HepG2 (cell line): ENCODE measurements around the gene TMEM217. TPM values are rescaled to one million over a fixed set of nuclear protein-coding genes. Genes with fewer than 3 reads are reported as not detected.

Source experiments
- ARNTL ChIP-seq: sonication (generic); formaldehyde crosslinking; IDR thresholded peaks from 2 replicates; pipeline ENCODE4 v1.4.0; 2020; ENCODE audit warnings: mild to moderate bottlenecking, missing genetic modification reagents
- CAMTA2 ChIP-seq: sonication (generic); formaldehyde crosslinking; IDR thresholded peaks from 2 replicates; pipeline ENCODE4 v1.4.0; 2020; ENCODE audit warnings: mild to moderate bottlenecking, missing genetic modification reagents, borderline replicate concordance
- EEA1 ChIP-seq: sonication (generic); formaldehyde crosslinking; IDR thresholded peaks from 2 replicates; pipeline ENCODE4 v1.5.1; 2020; ENCODE audit warnings: mild to moderate bottlenecking, missing genetic modification reagents, borderline replicate concordance
- EP300 ChIP-seq, 3 experiments: sonication (generic) in 1 of 3; formaldehyde crosslinking in 1 of 3; IDR thresholded peaks; 2 replicates each; pipeline versions ENCODE4 v1.5.1 to v1.6.1; 2011 to 2020; ENCODE audit warnings: low read depth in 2 of 3, low read length in 2 of 3, borderline replicate concordance in 1 of 3, improper control_type of control experiment in 1 of 3, mild to moderate bottlenecking in 1 of 3, missing genetic modification reagents in 1 of 3, moderate library complexity in 1 of 3
- ISX ChIP-seq: sonication (generic); formaldehyde crosslinking; conservative IDR thresholded peaks from 2 replicates; pipeline ENCODE4 v1.5.0; 2020; ENCODE audit warnings: missing genetic modification reagents
- KDM6A ChIP-seq: IDR thresholded peaks from 2 replicates; pipeline ENCODE4 v1.6.1; 2016; ENCODE audit warnings: low read depth
- MBNL3 ChIP-seq: fragments of 250-450 bp; sonication (Bioruptor Pico); conservative IDR thresholded peaks from 2 replicates; pipeline ENCODE4 v1.8.0; 2022; ENCODE audit warnings: mild to moderate bottlenecking, inconsistent platforms
- NFIB ChIP-seq: sonication (generic); formaldehyde crosslinking; IDR thresholded peaks from 2 replicates; pipeline ENCODE4 v1.9.0; 2021; ENCODE audit warnings: missing genetic modification reagents, mild to moderate bottlenecking, borderline replicate concordance
- PCBP2 ChIP-seq: fragments of 200-400 bp; formaldehyde crosslinking; optimal IDR thresholded peaks from 2 replicates; pipeline ENCODE3; 2018; ENCODE audit warnings: low read length, low read depth; ENCODE audit not compliant: poor library complexity, severe bottlenecking
- RAD51 ChIP-seq: fragments of 450-650 bp; IDR thresholded peaks from 2 replicates; pipeline ENCODE4 v1.6.1; 2016; ENCODE audit warnings: borderline replicate concordance
- SOX13 ChIP-seq, 3 experiments: fragments of 450-650 bp in 1 of 3; sonication (generic) in 1 of 3; formaldehyde crosslinking in 1 of 3; IDR thresholded peaks in 2 of 3; conservative IDR thresholded peaks in 1 of 3; 2 replicates each; pipeline versions ENCODE4 v1.5.0 to v1.6.1; 2016 to 2020; ENCODE audit warnings: antibody characterized with exemption in 1 of 3, mild to moderate bottlenecking in 1 of 3, missing compliant biosample characterization in 1 of 3, missing genetic modification reagents in 1 of 3, moderate library complexity in 1 of 3
- SOX6 ChIP-seq, 2 experiments: fragments of 450-650 bp in 1 of 2; sonication (generic) in 1 of 2; formaldehyde crosslinking in 1 of 2; IDR thresholded peaks; 2 replicates each; pipeline versions ENCODE4 v1.4.0 to v1.6.1; 2017 to 2020; ENCODE audit warnings: antibody characterized with exemption in 1 of 2, mild to moderate bottlenecking in 1 of 2, missing genetic modification reagents in 1 of 2
- STAG1 ChIP-seq: sonication (generic); formaldehyde crosslinking; IDR thresholded peaks from 2 replicates; pipeline ENCODE4 v1.4.0; 2020; ENCODE audit warnings: missing genetic modification reagents
- TOPORS ChIP-seq: sonication (generic); formaldehyde crosslinking; IDR thresholded peaks from 2 replicates; pipeline ENCODE4 v1.8.0; 2023; ENCODE audit warnings: mild to moderate bottlenecking, missing genetic modification reagents
- XRCC5 ChIP-seq: fragments of 200-400 bp; formaldehyde crosslinking; optimal IDR thresholded peaks from 2 replicates; pipeline ENCODE3; 2017; ENCODE audit warnings: mild to moderate bottlenecking, low read length
- ZFX ChIP-seq: sonication (generic); formaldehyde crosslinking; IDR thresholded peaks from 2 replicates; pipeline ENCODE4 v1.4.0; 2020; ENCODE audit warnings: mild to moderate bottlenecking, low read depth, missing genetic modification reagents, moderate library complexity
- ZNF124 ChIP-seq: sonication (generic); formaldehyde crosslinking; IDR thresholded peaks from 2 replicates; pipeline ENCODE4 v1.4.0; 2020; ENCODE audit warnings: missing genetic modification reagents
- ZNF432 ChIP-seq: sonication (generic); formaldehyde crosslinking; IDR thresholded peaks from 2 replicates; pipeline ENCODE4 v1.5.0; 2020; ENCODE audit warnings: missing genetic modification reagents, mild to moderate bottlenecking, borderline replicate concordance
- polyA plus RNA-seq, 8 experiments: library from polyadenylated mRNA; depleted of rRNA in 3 of 8; stranded (reverse) in 7 of 8; unstranded in 1 of 8; fragments of >200 nt; fragmentation: Illumina TruSeq in 4 of 8; extraction: Trizol in 4 of 8; gene quantifications; 2 replicates each; pipeline versions ENCODE4 v1.2.1 to v1.2.3, GENCODE V29; 2011 to 2016; ENCODE audit warnings: low read depth in 4 of 8, missing spikeins in 1 of 8, mixed read lengths in 1 of 8; ENCODE audit not compliant: insufficient read depth in 1 of 8
- total RNA-seq, 5 experiments: library from RNA; depleted of rRNA; stranded (reverse); fragments of >200 nt; fragmentation: Illumina TruSeq; extraction: Trizol; gene quantifications; 2 replicates each; pipeline ENCODE4 v1.2.3, GENCODE V29; 2016; ENCODE audit warnings: low read depth in 1 of 5
- TF ChIP-seq, protein P1 (sequence below): sonication (generic); formaldehyde crosslinking; IDR thresholded peaks from 2 replicates; pipeline ENCODE4 v1.9.0; 2021; ENCODE audit warnings: missing genetic modification reagents, borderline replicate concordance
- TF ChIP-seq, protein P2 (sequence below): sonication (generic); formaldehyde crosslinking; IDR thresholded peaks from 2 replicates; pipeline ENCODE4 v1.8.1; 2022; ENCODE audit warnings: low read depth, mild to moderate bottlenecking, missing genetic modification reagents
- TF ChIP-seq, protein P3 (sequence below): sonication (generic); formaldehyde crosslinking; IDR thresholded peaks from 2 replicates; pipeline ENCODE4 v1.5.1; 2020; ENCODE audit warnings: missing genetic modification reagents, mild to moderate bottlenecking, borderline replicate concordance

Gene TMEM217
- total and polyA plus RNA-seq, 2 of the 13 experiments (the other 11 are each of a cell fraction or from before 2014, with no cell fraction given): 2.3 to 3.4 TPM

DNA sequence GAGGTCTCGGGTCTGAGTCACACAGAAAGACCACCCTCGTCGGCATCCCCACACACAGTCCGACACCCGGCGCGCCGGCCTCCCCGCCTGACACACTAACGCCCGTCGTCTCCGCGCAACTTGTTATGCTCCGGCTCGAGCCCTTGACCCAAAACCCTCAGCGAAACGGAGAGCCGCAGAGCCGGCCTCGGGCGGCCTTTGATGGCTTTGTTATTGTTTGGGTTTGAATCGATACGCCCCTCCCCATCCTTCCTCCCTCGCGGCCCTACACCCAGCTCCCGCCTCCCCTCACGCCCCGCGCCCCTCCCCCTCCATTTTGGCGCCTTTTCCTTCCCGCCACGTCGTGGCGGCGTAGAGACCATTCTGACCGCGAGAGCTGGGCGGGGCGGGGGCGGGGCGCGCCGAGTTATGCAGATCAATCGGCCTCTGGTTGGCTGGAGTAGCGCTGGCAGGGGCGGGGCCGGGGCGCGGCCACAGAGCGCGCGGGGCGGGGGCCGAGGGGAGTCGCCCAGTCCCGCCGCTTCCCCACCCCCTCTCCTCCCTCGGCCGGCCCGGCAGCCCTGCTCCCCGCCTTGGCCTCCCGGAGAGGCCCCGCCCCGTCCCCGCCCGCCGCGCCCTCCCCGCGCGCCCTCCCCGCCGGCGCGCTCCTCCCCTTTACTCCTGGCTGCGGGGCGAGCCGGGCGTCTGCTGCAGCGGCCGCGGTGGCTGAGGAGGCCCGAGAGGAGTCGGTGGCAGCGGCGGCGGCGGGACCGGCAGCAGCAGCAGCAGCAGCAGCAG lies 88.3 kb downstream of the TMEM217 start, which contains the start of gene PIM1 (continued):
- TF ChIP-seq ISX (0 out of 2 replicates have a peak, but pooled peaks have one; percentile 29), CAMTA2 (CRISPR knock-in tag) (no peak; the same call in 1 of the 2 replicates), ARNTL (CRISPR knock-in tag) (peak; percentile 69), NFIB (CRISPR knock-in tag) (no peak), KDM6A (CRISPR knock-in tag) (peak; percentile 64), XRCC5 (no peak), EEA1 (CRISPR knock-in tag) (no peak), TOPORS (CRISPR knock-in tag) (no peak), MBNL3 (CRISPR knock-in tag) (no peak), PCBP2 (no peak), SOX13 (IDR thresholded peaks at IDR 0.05) (peak; percentile 92), SOX13 (CRISPR knock-in tag; conservative IDR thresholded peaks at IDR 0.05 in 1 of 2, IDR thresholded peaks at IDR 0.05 in 1 of 2) (peak in 1 of 2 experiments; percentile 96; a peak in 2 of 4 replicates), RAD51 (no peak), EP300 (IDR thresholded peaks at IDR 0.05; ENCODE audit: low read depth in 2 of 2, low read length in 2 of 2) (peak; percentile 56 to 95; a peak in 3 of 4 replicates), EP300 (CRISPR knock-in tag; IDR thresholded peaks at IDR 0.05; ENCODE audit: borderline replicate concordance) (peak; percentile 83), ZFX (CRISPR knock-in tag) (peak; percentile 61; the same call in 1 of the 2 replicates), STAG1 (peak; percentile 51), SOX6 (IDR thresholded peaks at IDR 0.05) (no peak), SOX6 (CRISPR knock-in tag; IDR thresholded peaks at IDR 0.05) (peak; percentile 99), ZNF432 (no peak), ZNF124 (CRISPR knock-in tag) (no peak; the same call in 1 of the 2 replicates)
- TF ChIP-seq, protein P1, sequence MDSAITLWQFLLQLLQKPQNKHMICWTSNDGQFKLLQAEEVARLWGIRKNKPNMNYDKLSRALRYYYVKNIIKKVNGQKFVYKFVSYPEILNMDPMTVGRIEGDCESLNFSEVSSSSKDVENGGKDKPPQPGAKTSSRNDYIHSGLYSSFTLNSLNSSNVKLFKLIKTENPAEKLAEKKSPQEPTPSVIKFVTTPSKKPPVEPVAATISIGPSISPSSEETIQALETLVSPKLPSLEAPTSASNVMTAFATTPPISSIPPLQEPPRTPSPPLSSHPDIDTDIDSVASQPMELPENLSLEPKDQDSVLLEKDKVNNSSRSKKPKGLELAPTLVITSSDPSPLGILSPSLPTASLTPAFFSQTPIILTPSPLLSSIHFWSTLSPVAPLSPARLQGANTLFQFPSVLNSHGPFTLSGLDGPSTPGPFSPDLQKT: no peak
- TF ChIP-seq, protein P2, sequence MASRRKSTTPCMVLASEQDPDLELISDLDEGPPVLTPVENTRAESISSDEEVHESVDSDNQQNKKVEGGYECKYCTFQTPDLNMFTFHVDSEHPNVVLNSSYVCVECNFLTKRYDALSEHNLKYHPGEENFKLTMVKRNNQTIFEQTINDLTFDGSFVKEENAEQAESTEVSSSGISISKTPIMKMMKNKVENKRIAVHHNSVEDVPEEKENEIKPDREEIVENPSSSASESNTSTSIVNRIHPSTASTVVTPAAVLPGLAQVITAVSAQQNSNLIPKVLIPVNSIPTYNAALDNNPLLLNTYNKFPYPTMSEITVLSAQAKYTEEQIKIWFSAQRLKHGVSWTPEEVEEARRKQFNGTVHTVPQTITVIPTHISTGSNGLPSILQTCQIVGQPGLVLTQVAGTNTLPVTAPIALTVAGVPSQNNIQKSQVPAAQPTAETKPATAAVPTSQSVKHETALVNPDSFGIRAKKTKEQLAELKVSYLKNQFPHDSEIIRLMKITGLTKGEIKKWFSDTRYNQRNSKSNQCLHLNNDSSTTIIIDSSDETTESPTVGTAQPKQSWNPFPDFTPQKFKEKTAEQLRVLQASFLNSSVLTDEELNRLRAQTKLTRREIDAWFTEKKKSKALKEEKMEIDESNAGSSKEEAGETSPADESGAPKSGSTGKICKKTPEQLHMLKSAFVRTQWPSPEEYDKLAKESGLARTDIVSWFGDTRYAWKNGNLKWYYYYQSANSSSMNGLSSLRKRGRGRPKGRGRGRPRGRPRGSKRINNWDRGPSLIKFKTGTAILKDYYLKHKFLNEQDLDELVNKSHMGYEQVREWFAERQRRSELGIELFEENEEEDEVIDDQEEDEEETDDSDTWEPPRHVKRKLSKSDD: peak; percentile 34; the same call in 1 of the 2 replicates
- TF ChIP-seq, protein P3, sequence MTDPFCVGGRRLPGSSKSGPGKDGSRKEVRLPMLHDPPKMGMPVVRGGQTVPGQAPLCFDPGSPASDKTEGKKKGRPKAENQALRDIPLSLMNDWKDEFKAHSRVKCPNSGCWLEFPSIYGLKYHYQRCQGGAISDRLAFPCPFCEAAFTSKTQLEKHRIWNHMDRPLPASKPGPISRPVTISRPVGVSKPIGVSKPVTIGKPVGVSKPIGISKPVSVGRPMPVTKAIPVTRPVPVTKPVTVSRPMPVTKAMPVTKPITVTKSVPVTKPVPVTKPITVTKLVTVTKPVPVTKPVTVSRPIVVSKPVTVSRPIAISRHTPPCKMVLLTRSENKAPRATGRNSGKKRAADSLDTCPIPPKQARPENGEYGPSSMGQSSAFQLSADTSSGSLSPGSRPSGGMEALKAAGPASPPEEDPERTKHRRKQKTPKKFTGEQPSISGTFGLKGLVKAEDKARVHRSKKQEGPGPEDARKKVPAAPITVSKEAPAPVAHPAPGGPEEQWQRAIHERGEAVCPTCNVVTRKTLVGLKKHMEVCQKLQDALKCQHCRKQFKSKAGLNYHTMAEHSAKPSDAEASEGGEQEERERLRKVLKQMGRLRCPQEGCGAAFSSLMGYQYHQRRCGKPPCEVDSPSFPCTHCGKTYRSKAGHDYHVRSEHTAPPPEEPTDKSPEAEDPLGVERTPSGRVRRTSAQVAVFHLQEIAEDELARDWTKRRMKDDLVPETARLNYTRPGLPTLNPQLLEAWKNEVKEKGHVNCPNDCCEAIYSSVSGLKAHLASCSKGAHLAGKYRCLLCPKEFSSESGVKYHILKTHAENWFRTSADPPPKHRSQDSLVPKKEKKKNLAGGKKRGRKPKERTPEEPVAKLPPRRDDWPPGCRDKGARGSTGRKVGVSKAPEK (CRISPR knock-in tag): no peak
